GM12891 (cell line): ENCODE data around the gene KAZALD1.

Experiments used
- DNase-seq: peaks from one replicate; pipeline ENCODE4 v3.0.0; 2011; ENCODE audit warnings: low spot score; ENCODE audit not compliant: insufficient read length
- FAIRE-seq: peaks from 2 replicates; lab custom pipeline; 2011; peaks lifted over from hg19 to GRCh38; lab: Jason Lieb, UNC
- PAX5 ChIP-seq: IDR thresholded peaks from 2 replicates; pipeline ENCODE4 v1.6.1; 2011; ENCODE audit warnings: low read length, moderate library complexity, mild to moderate bottlenecking; ENCODE audit not compliant: insufficient read depth, severe bottlenecking
- POLR2A ChIP-seq: IDR thresholded peaks from 2 replicates; pipeline ENCODE4 v1.6.1; 2011; ENCODE audit warnings: low read depth, low read length, control low read depth
- POLR2AphosphoS5 ChIP-seq: IDR thresholded peaks from 2 replicates; pipeline ENCODE4 v1.6.1; 2011; ENCODE audit warnings: low read depth, low read length, control low read depth
- POU2F2 ChIP-seq: IDR thresholded peaks from 2 replicates; pipeline ENCODE4 v1.6.1; 2011; ENCODE audit warnings: low read depth, mild to moderate bottlenecking, control low read depth, low read length, moderate library complexity
- SPI1 ChIP-seq: IDR thresholded peaks from 2 replicates; pipeline ENCODE4 v1.6.1; 2011; ENCODE audit warnings: low read depth, low read length, control low read depth
- TAF1 ChIP-seq: IDR thresholded peaks from 2 replicates; pipeline ENCODE4 v1.6.1; 2011; ENCODE audit warnings: low read depth, low read length, control low read depth

KAZALD1 gene

DNA sequence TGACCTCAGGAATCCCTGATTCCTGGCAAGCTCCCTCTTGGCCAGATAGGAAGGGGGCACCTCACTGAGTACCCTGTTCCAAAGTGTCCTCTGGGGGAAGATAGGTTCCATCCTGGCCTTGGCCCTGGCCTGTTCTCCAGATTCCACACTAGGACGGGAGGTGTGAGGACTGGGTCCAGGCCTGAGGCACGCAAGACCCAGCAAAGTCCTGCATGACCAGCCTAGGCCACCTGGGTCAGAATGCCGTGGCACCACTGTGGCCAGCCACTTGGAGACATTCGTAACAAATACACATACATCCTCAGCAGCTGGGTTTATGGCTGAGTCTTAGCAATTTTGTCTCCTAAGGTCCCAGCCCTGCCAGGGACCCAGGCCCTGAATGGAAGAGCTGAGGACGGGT lies 46.0 kb downstream of the KAZALD1 start:
- FAIRE-seq (no peak), DNase-seq (no peak)
- TF ChIP-seq POLR2AphosphoS5 = no peak
- no peak for TF ChIP-seq PAX5
- no peak for TF ChIP-seq SPI1
- TF ChIP-seq POU2F2 = no peak
- TF ChIP-seq POLR2A = no peak
- no peak for TF ChIP-seq TAF1

DNA sequence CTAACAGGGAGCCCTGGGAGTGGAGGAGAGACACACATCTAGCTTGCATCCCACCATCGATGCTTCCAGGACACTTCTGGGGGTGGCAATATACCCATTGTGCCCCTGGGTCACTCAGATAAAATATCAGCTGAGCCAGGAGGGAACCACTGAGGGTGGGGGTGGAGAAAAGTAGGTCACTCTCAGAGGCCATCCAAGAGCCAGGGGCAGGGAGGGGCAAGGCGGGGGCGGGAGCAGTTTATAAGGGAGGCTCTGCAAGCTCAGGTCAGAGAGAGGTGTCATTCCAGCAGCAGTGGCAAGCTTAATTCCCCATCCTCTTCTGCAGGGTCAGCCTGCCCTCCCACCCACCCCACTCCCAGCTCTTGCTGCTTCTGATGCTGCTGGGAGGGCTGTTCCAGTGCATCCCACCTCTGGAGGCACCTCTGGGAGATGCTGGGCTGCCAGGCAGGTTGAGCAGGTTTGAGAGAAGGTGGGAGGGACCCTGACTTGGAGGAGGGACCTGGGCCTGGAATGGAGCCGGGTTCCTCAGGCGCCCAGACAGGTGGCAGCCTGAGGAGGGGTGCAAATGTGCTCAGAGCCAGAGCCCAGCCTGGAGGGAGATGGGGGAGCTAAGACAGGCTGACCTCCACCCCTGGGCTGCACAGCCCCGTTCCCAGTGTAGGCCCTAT lies 49.2 kb downstream of the KAZALD1 start:
- DNase-seq (no peak), FAIRE-seq (no peak)
- TF ChIP-seq POLR2A (no peak), TAF1 (no peak), SPI1 (no peak), POLR2AphosphoS5 (no peak), PAX5 (no peak), POU2F2 (no peak)

DNA sequence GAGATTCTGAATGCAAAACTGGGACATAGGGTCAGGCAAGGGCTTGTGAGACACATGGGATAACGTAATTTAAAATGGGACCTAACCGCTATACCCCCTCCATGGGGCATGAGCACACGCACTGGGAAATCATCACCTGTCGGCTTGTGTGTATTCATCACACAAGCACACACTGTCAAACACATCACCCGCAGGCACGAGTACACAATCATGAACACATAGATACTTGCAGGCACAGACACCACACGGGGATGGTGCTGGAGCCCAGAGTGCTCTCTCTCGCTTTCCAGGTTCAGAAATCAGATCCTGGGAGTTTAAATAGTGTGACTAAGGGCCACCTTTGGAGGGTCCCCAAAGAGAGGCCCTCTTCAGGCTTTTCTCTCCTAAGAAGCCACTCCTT lies 49.8 kb downstream of the KAZALD1 start:
- DNase-seq = no peak
- no peak for FAIRE-seq
- TF ChIP-seq POLR2A (no peak), TAF1 (no peak), POU2F2 (no peak), SPI1 (no peak), POLR2AphosphoS5 (no peak), PAX5 (no peak)

DNA sequence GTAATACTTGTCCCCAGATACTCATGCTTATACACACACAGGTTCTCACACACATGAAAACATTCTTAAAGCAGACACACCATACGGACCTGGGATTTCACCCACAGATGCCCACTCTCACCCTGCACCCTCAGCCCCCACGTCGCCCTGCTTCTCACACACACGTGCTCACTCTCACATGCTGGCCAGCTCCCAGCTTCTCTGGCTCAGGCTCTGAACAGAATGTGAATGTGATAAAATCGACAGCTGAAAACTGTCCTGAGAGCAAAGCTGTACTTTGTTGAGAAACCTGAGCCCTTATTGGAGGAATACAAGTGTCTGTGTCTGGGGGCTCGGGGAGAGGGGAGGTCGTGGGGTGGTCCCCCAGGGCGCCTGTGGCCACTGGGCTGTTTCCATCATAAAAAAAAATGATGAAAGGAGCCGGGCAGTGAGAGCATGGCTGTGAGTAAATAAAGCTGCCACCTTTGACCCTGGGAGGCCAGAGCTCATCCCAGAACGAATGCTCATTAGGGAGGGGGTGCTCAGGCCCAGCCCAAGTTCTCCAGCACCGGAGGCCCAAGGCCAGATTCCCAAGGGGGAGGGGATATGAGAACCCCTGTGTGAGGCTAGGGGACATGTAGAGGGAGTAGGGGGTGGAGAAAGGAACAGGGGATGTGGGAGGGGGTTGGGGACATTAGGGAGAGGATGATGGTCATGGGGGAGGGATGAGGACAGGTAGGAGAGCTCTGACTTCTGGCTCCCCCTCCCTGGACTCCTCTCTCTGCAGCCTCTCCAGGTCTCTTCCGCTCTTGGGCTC lies 51.2 kb downstream of the KAZALD1 start:
- TF ChIP-seq POU2F2 (no peak), POLR2A (no peak), SPI1 (no peak), POLR2AphosphoS5 (no peak), TAF1 (no peak), PAX5 (no peak)
- DNase-seq (no peak), FAIRE-seq (no peak)

DNA sequence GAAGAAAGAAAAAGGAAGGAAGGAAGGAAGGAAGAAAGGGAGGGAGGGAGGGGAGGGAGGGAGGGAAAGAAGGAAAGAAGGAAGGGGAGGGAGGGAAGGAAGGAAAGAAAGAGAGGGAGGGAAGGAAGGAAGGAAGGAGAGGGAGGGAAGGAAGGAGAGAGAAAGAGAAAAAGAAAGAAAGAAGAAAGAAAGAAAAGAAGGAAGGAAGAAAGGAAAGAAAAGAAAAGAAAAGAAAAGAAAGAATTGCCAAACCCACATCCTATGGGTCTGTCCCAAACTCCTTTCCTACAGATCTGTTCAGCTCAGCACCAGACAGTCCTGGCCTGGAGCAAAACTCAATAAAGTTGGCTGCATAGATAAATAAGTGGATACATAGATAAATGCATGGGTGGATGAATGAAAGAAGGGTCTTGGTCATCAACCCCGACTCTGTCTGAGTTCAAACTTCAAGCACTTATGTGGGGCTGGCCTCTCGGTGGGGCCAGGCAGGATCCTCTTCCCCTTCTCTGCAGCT lies 52.2 kb downstream of the KAZALD1 start:
- TF ChIP-seq SPI1 (no peak), POLR2A (no peak), PAX5 (no peak), POLR2AphosphoS5 (no peak), TAF1 (no peak), POU2F2 (no peak)
- DNase-seq = no peak
- FAIRE-seq = no peak

DNA sequence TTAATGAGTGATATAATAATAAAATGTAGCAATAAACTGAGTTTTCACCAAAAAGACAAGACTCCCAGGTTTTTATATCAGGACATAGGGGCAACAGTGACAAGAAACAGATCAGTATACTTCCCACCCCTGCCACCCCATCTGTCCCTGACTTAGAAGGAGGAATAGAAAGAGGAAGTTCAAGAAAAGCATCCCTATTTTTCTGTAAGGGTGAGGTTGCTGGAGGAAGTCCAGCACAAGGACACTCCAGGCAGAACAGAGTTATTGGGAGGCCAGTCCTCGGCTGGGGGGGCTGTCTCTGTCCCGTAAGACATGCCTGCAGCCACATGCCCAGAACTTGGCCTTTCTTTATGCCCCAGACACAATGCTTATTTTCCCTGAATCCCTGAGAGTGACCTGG lies 52.9 kb downstream of the KAZALD1 start:
- FAIRE-seq (no peak), DNase-seq (no peak)
- no peak for TF ChIP-seq POU2F2
- TF ChIP-seq POLR2AphosphoS5 = no peak
- TF ChIP-seq TAF1 = no peak
- TF ChIP-seq POLR2A = no peak
- no peak for TF ChIP-seq PAX5
- no peak for TF ChIP-seq SPI1
